ENCODE data around the gene USP19. TPM values are rescaled to one million over a fixed set of nuclear protein-coding genes. Genes with fewer than 3 reads are reported as not detected.

The USP19 gene
- total and polyA plus RNA-seq, 10 of the 15 experiments (the other 5 are each of a cell fraction or from before 2014, with no cell fraction given) = 0.24 to 64.2 (median 33.2) TPM

- no peak overlapping the region for H2AFZ ChIP-seq (ENCODE audit: control insufficient read depth, low read depth, low read length)
- 8% methylated on average over 12 of the region's 12 CpGs for WGBS (ENCODE audit: insufficient coverage, insufficient replicate concordance, low lambda C conversion rate, missing lambda C conversion rate)
- H3K27me3 ChIP-seq (replicated peaks in 1 of 2; ENCODE audit: control insufficient read depth in 2 of 2, insufficient read depth in 2 of 2, low read length in 1 of 2) = peaks cover 3 to 4% of the 10 kb centered on the region in 2 experiments; a peak in 2 of 4 replicates
- no peak overlapping the region for H3K9ac ChIP-seq (ENCODE audit: control insufficient read depth, insufficient read depth, low read length)
- TF ChIP-seq MYC (IDR thresholded peaks at IDR 0.05; ENCODE audit: insufficient read depth, insufficient read length, insufficient replicate concordance, low read length, severe bottlenecking) (no peak), PAX8 (IDR thresholded peaks at IDR 0.05) (no peak), CHD2 (IDR thresholded peaks at IDR 0.05; ENCODE audit: borderline replicate concordance, low read depth, low read length) (no peak), NRF1 (conservative IDR thresholded peaks at IDR 0.05; ENCODE audit: low read depth, low read length) (no peak), PML (IDR thresholded peaks at IDR 0.05; ENCODE audit: low read length) (no peak), MYB (IDR thresholded peaks at IDR 0.05; ENCODE audit: borderline replicate concordance, low read depth, low read length) (no peak), SREBF2 (IDR thresholded peaks at IDR 0.05; ENCODE audit: low read length) (no peak), BCL3 (IDR thresholded peaks at IDR 0.05; ENCODE audit: borderline replicate concordance, insufficient read depth, low read depth, low read length, poor library complexity, severe bottlenecking) (no peak), ATF7 (IDR thresholded peaks at IDR 0.05; ENCODE audit: low read depth) (no peak), FOXK2 (IDR thresholded peaks at IDR 0.05) (no peak), CEBPB (IDR thresholded peaks at IDR 0.05; ENCODE audit: borderline replicate concordance in 1 of 2, low read depth in 2 of 2, low read length in 2 of 2) (no peak), BHLHE40 (IDR thresholded peaks at IDR 0.05; ENCODE audit: borderline replicate concordance in 1 of 2, low read depth in 2 of 2, low read length in 1 of 2) (no peak), ESRRA (IDR thresholded peaks at IDR 0.05; ENCODE audit: low read length) (no peak), CHD1 (IDR thresholded peaks at IDR 0.05; ENCODE audit: low read depth, low read length) (no peak)
- TF ChIP-seq, protein P1, sequence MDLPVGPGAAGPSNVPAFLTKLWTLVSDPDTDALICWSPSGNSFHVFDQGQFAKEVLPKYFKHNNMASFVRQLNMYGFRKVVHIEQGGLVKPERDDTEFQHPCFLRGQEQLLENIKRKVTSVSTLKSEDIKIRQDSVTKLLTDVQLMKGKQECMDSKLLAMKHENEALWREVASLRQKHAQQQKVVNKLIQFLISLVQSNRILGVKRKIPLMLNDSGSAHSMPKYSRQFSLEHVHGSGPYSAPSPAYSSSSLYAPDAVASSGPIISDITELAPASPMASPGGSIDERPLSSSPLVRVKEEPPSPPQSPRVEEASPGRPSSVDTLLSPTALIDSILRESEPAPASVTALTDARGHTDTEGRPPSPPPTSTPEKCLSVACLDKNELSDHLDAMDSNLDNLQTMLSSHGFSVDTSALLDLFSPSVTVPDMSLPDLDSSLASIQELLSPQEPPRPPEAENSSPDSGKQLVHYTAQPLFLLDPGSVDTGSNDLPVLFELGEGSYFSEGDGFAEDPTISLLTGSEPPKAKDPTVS (IDR thresholded peaks at IDR 0.05; ENCODE audit: low read depth, low read length) = no peak
- H3K27ac ChIP-seq (ENCODE audit: control insufficient read depth, insufficient read depth) = no peak overlapping the region
- RAD21 ChIA-PET (ENCODE audit: unreplicated experiment) = no interaction called here
- no peaks in the 10 kb centered on the region for H4K20me1 ChIP-seq (ENCODE audit: control insufficient read depth, insufficient read depth)
- intact Hi-C loops (cut with micrococcal nuclease; ENCODE audit: unreplicated experiment) (no loop called here), in situ Hi-C loops (cut with MboI) (no loop called here)
- ATAC-seq = no peak
- FAIRE-seq = no peak
- SMC1A ChIA-PET (ENCODE audit: uncharacterized antibody, unreplicated experiment) = no interaction called here
- no peaks in the 10 kb centered on the region for H3K4me1 ChIP-seq (ENCODE audit: control insufficient read depth, insufficient read depth, low read length)
- CTCF ChIA-PET = no interaction called here
- POLR2A ChIA-PET = no interaction called here
- BruUV-seq (replicated peaks) = no TSS peak
- no peak for DNase-seq (ENCODE audit: low read depth, low spot score)
- H3K4me3 ChIP-seq = no peak overlapping the region
- no peaks in the 10 kb centered on the region for H3K36me3 ChIP-seq (ENCODE audit: control insufficient read depth in 2 of 2, insufficient read depth in 2 of 2, low read length in 1 of 2)
- H3K4me2 ChIP-seq (ENCODE audit: control insufficient read depth, insufficient read depth) = no peak overlapping the region
- no peaks in the 10 kb centered on the region for H3K79me2 ChIP-seq (ENCODE audit: control insufficient read depth, insufficient read depth, low read length)
- no peaks in the 10 kb centered on the region for H3K9me3 ChIP-seq (replicated peaks; ENCODE audit: control insufficient read depth, insufficient read depth, low read length)
Observed at GRCh38 chr3:49131040-49131439, 10.4 kb upstream of the USP19 start.
